ENCODE data around the gene PLCL2.

Gene PLCL2

DNA sequence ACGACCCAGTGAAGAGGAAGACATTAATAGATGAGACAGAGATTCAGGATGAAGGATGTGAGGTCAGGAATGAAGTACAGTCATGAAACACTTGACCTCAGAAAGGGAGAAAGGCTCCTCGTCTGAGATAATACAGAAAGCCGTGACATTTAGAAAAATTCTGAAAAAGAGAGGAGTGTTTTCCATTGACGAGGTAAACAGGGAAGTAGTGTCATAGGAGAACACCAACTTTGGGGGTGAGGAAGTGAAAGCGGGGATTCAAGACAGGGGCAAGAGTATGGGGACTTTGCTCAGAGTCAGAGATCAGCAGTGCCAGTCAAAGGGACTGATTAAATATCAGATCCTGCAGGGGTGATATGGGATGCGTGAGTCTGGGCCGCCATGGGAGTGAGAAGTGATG lies 160.9 kb downstream of the PLCL2 start:
- Histone ChIP-seq H3K27me3 (ENCODE audit: insufficient read depth, low read length) (no peaks in the 10 kb centered on the region), H3K4me3 (ENCODE audit: low read length) (no peak overlapping the region), H3K36me3 (ENCODE audit: insufficient read depth, low read depth, low read length) (no peaks in the 10 kb centered on the region), H3K27ac (ENCODE audit: low read length) (no peak overlapping the region), H3K4me1 (ENCODE audit: insufficient read depth, low read length) (peaks cover 23% of the 10 kb centered on the region; the same call in 1 of the 2 replicates), H3K9me3 (ENCODE audit: insufficient read depth, low read depth, low read length) (no peaks in the 10 kb centered on the region), H3K9ac (ENCODE audit: low read depth, low read length) (no peak overlapping the region)

DNA sequence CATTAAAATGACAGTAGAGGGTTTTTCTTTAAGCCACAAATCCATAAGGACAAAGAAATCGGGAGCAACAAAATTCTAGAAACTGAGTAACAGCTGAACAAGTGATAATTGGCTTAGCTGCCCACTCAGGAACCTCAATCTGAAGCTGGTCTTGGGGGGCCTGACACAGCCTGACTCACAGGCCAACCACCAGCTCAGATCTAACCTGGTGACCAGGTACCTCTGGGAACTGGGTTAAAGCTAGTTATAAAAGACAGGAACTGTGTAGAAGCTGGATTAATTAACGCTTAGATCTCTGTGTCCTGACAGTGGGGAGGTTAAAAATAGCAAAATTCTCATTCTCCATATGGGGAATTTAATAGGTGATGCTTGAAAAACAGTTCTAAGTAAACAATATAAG lies 161.9 kb downstream of the PLCL2 start:
- Histone ChIP-seq H3K27me3 (ENCODE audit: insufficient read depth, low read length) (no peaks in the 10 kb centered on the region), H3K4me3 (ENCODE audit: low read length) (no peak overlapping the region), H3K9ac (ENCODE audit: low read depth, low read length) (no peak overlapping the region), H3K27ac (ENCODE audit: low read length) (no peak overlapping the region), H3K4me1 (ENCODE audit: insufficient read depth, low read length) (peaks cover 23% of the 10 kb centered on the region; the same call in 1 of the 2 replicates), H3K36me3 (ENCODE audit: insufficient read depth, low read depth, low read length) (no peaks in the 10 kb centered on the region), H3K9me3 (ENCODE audit: insufficient read depth, low read depth, low read length) (no peaks in the 10 kb centered on the region)

DNA sequence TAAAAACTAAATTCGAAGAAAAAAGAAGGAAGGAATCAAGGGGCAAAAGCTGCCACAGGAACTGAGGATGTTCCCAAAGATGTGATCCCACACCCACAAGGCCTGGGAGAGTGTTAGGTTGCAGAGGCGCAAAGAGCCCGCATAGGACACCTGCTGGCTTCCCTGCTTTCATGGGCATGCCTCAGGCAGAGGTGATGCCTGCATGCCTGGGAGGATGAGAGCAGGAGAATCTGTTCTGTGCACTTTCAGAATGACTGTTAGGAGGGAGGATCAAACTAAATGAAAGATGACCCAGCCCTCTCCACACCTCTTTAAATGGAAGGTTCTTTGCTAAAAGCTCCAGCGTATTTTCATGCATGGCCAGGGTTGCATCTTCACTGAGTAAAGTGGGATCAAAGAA lies 162.4 kb downstream of the PLCL2 start:
- no peaks in the 10 kb centered on the region for H3K27me3 ChIP-seq (ENCODE audit: insufficient read depth, low read length)
- no peak overlapping the region for H3K27ac ChIP-seq (ENCODE audit: low read length)
- no peak overlapping the region for H3K4me3 ChIP-seq (ENCODE audit: low read length)
- H3K9me3 ChIP-seq (ENCODE audit: insufficient read depth, low read depth, low read length), result no peaks in the 10 kb centered on the region
- no peaks in the 10 kb centered on the region for H3K36me3 ChIP-seq (ENCODE audit: insufficient read depth, low read depth, low read length)
- H3K4me1 ChIP-seq (ENCODE audit: insufficient read depth, low read length), result peaks cover 23% of the 10 kb centered on the region; the same call in 1 of the 2 replicates
- no peak overlapping the region for H3K9ac ChIP-seq (ENCODE audit: low read depth, low read length)

DNA sequence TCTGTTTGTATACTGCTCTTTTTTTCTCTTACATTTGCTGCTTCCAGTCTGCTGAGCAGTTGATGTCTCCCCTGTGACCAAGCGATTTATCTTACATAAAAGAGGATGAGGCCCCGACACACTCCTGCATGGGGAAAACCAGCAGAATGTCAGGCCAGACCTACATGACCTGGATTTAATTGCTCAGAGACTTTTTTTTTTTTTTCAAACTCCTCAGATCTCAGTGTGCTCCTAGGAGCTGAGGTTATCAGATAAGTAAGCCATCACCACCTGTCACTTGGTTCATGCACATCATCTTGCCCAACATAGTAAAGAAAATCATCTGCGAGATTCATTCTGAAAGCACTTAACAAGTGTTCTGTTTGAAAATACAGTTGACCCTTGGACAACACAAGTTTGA lies 163.1 kb downstream of the PLCL2 start:
- Histone ChIP-seq H3K9me3 (ENCODE audit: insufficient read depth, low read depth, low read length) (no peaks in the 10 kb centered on the region), H3K36me3 (ENCODE audit: insufficient read depth, low read depth, low read length) (no peaks in the 10 kb centered on the region), H3K4me3 (ENCODE audit: low read length) (no peak overlapping the region), H3K27me3 (ENCODE audit: insufficient read depth, low read length) (no peaks in the 10 kb centered on the region), H3K4me1 (ENCODE audit: insufficient read depth, low read length) (peaks cover 23% of the 10 kb centered on the region; the same call in 1 of the 2 replicates), H3K9ac (ENCODE audit: low read depth, low read length) (no peak overlapping the region), H3K27ac (ENCODE audit: low read length) (no peak overlapping the region)

DNA sequence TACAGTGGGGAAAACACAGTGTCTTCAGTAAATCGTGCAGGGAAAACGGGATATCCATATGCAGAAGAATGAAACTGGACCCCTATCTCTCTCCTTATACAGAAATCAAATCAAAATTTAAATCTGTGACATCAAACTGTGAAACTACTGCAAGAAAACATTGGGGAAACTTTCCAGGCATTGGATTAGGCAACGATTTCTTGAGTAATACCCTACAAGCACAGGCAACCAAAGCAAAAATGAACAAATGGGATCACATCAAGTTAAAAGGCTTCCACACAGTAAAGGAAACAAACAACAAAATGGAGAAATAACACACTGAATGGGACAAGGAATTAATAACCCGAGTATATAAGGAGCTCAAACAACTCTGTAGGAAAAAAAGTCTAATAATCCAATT lies 165.3 kb downstream of the PLCL2 start:
- Histone ChIP-seq H3K36me3 (ENCODE audit: insufficient read depth, low read depth, low read length) (no peaks in the 10 kb centered on the region), H3K4me3 (ENCODE audit: low read length) (no peak overlapping the region), H3K27ac (ENCODE audit: low read length) (no peak overlapping the region)

DNA sequence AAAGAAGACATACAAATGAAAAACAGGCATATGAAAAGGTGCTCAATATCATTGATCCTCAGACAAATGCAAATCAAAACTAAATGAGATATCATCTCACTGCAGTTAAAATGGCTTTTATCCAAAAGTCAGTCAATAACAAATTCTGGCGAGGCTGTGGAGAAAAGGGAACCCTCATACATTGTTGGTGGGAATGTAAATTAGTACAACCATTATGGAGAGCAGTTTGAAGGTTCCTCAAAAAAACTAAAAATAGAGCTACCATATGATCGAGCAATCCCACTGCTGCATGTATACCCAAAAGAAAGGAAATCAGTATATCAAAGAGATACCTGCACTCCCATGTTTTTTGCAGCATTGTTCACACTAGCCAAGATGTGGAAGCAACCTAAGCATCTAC lies 165.8 kb downstream of the PLCL2 start:
- Histone ChIP-seq H3K4me3 (ENCODE audit: low read length) (no peak overlapping the region), H3K36me3 (ENCODE audit: insufficient read depth, low read depth, low read length) (no peaks in the 10 kb centered on the region), H3K27ac (ENCODE audit: low read length) (no peak overlapping the region), H3K9me3 (ENCODE audit: insufficient read depth, low read depth, low read length) (no peaks in the 10 kb centered on the region; the same call in 1 of the 2 replicates), H3K4me1 (ENCODE audit: insufficient read depth, low read length) (peaks cover 23% of the 10 kb centered on the region; the same call in 1 of the 2 replicates), H3K9ac (ENCODE audit: low read depth, low read length) (no peak overlapping the region), H3K27me3 (ENCODE audit: insufficient read depth, low read length) (no peaks in the 10 kb centered on the region)

More for the DNA sequence above, 165.3 kb downstream of the PLCL2 start:
- H3K9me3 ChIP-seq (ENCODE audit: insufficient read depth, low read depth, low read length), result no peaks in the 10 kb centered on the region; the same call in 1 of the 2 replicates
- H3K4me1 ChIP-seq (ENCODE audit: insufficient read depth, low read length), result peaks cover 23% of the 10 kb centered on the region; the same call in 1 of the 2 replicates
- H3K9ac ChIP-seq (ENCODE audit: low read depth, low read length), result no peak overlapping the region
- no peaks in the 10 kb centered on the region for H3K27me3 ChIP-seq (ENCODE audit: insufficient read depth, low read length)

DNA sequence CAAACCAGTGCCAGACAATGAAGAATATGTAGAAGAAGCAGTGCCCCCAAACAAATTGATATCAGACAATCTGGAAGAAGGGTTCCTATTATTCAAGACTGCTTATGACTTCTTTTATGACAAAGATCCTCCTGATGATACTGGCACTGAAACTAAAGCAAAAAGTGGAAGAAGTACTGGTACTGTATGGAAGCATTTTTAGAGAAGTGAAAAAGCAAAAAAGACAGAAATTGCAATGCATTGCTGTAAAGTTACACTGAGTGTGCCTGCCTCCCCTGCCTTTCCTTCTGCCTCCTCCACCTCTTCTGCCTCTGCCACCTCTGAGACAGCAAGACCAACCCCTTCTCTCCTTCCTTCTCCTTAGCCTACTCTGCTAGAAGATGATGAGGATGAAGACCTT lies 167.6 kb downstream of the PLCL2 start:
- Histone ChIP-seq H3K9ac (ENCODE audit: low read depth, low read length) (no peak overlapping the region), H3K4me3 (ENCODE audit: low read length) (no peak overlapping the region), H3K9me3 (ENCODE audit: insufficient read depth, low read depth, low read length) (no peaks in the 10 kb centered on the region; the same call in 1 of the 2 replicates), H3K36me3 (ENCODE audit: insufficient read depth, low read depth, low read length) (no peaks in the 10 kb centered on the region), H3K27ac (ENCODE audit: low read length) (no peak overlapping the region), H3K4me1 (ENCODE audit: insufficient read depth, low read length) (peaks cover 9% of the 10 kb centered on the region; the same call in 1 of the 2 replicates), H3K27me3 (ENCODE audit: insufficient read depth, low read length) (no peaks in the 10 kb centered on the region)

DNA sequence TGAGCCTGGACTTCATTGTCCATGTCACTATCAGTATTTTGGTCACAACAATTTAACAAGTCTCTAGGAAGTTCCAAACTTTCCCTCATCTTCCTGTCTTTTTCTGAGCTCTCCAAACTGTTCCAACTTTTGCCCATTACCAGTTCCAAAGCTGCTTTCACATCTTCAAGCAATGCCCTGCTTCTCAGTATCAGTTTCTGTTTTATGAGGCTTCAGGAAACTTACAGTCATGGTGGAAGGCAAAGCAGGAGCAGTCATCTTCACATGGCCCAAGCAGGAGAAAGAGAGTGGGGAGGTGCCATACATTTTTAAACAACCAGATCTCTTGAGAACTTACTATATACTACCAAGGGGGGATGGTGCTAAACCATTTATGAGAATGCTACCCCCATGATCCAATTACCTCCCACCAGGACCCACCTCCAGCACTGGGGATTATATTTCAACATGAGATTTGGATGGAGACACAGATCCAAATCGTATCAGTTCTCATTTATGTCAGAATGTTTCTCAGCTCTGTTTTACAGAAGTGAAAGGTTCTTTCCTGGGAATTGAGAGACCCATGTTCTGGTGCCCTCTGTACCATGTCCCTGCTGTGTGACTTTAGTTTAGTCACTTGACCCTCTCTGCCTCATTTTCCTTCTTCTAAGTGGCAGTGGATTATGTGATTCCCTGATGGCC lies 169.7 kb downstream of the PLCL2 start:
- Histone ChIP-seq H3K4me1 (ENCODE audit: insufficient read depth, low read length) (no peaks in the 10 kb centered on the region), H3K9me3 (ENCODE audit: insufficient read depth, low read depth, low read length) (no peaks in the 10 kb centered on the region; the same call in 1 of the 2 replicates), H3K27me3 (ENCODE audit: insufficient read depth, low read length) (no peaks in the 10 kb centered on the region), H3K4me3 (ENCODE audit: low read length) (no peak overlapping the region), H3K36me3 (ENCODE audit: insufficient read depth, low read depth, low read length) (no peaks in the 10 kb centered on the region), H3K9ac (ENCODE audit: low read depth, low read length) (no peak overlapping the region), H3K27ac (ENCODE audit: low read length) (no peak overlapping the region)

DNA sequence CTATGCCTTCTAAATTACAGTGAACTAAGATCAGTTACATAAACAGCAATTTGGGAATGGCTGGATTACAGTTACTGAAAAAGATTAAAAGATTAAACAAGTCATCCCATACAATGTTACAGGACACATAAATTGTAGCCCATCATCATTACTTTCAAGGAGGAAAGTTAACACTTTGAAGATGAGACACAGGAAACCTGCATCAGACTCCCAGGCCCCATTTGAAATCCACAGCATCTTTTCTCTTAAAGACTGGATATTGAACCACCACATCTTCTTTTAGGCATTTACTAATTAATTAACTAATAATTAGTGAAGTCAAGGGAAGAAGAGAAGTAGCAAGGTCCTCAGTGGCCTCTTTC lies 170.2 kb downstream of the PLCL2 start:
- H3K9me3 ChIP-seq (ENCODE audit: insufficient read depth, low read depth, low read length), result no peaks in the 10 kb centered on the region; the same call in 1 of the 2 replicates
- no peaks in the 10 kb centered on the region for H3K27me3 ChIP-seq (ENCODE audit: insufficient read depth, low read length)
- no peaks in the 10 kb centered on the region for H3K36me3 ChIP-seq (ENCODE audit: insufficient read depth, low read depth, low read length)
- no peak overlapping the region for H3K4me3 ChIP-seq (ENCODE audit: low read length)
- H3K27ac ChIP-seq (ENCODE audit: low read length), result no peak overlapping the region
- no peak overlapping the region for H3K9ac ChIP-seq (ENCODE audit: low read depth, low read length)
- H3K4me1 ChIP-seq (ENCODE audit: insufficient read depth, low read length), result no peaks in the 10 kb centered on the region

DNA sequence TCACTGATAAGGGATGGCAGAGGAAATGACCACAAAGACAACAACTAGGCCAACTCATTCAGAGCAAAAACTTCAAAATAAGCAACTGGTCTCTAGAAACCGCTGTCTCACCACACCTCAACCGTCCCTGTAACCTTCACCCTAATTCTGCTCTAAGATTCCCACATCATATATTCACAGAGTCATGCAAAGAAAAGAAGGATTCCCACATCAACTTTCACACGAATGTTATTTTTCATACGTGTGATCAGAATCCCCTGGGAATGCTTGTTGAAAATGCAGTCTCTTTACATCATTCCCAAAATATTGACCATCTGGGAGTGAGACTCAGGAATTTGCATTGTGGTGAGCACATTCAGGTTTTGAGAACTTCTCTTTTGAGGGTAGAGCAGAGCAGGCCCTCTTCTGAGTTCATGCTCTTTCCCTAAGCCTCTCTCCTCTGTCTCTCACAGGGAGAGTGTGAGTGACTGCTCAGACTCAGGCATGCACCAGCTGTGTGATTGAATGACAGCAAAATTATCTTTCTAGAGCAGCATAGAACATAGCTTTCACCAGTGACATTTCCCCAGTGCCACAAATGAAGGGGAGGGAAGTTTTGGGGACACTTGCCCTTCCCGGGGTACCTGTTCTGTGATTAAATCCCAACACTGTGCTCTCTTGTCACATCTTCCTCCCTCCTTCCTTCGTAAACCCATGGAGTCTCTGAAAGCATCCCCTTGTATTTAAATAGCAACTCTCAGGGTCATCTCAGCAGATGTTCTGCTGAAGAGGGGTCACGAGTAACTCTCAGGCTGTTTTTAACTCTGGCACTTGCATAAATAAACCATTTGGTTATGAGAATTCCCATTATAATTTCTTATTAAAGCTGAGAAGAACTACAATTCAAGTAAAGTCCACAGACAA lies 170.9 kb downstream of the PLCL2 start:
- H3K9me3 ChIP-seq (ENCODE audit: insufficient read depth, low read depth, low read length), result no peaks in the 10 kb centered on the region; the same call in 1 of the 2 replicates
- H3K4me3 ChIP-seq (ENCODE audit: low read length), result no peak overlapping the region
- H3K27me3 ChIP-seq (ENCODE audit: insufficient read depth, low read length), result no peaks in the 10 kb centered on the region
- no peaks in the 10 kb centered on the region for H3K36me3 ChIP-seq (ENCODE audit: insufficient read depth, low read depth, low read length)
- no peak overlapping the region for H3K27ac ChIP-seq (ENCODE audit: low read length)
- H3K9ac ChIP-seq (ENCODE audit: low read depth, low read length), result no peak overlapping the region
- H3K4me1 ChIP-seq (ENCODE audit: insufficient read depth, low read length), result no peaks in the 10 kb centered on the region

DNA sequence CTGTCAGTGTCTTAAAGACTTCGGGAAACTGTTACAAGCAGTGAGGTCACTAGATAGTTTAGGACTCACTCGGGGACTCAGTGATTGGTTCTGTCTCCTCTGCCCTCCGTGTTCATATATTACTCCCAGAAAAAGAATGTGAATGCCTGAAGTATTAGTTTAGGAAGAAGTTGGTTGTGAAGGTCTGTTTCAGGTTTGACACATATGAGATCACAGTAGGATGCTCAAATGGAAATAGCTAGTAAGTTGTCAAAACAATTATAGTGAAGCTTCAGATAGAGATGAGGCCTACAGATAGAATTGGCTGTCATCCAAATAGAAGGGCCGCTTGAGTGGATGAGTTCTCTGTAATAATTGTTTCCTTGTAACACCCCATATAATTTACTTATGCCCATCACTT lies 172.6 kb downstream of the PLCL2 start:
- no peaks in the 10 kb centered on the region for H3K36me3 ChIP-seq (ENCODE audit: insufficient read depth, low read depth, low read length)
- no peaks in the 10 kb centered on the region for H3K4me1 ChIP-seq (ENCODE audit: insufficient read depth, low read length)

More for the DNA sequence above, 172.6 kb downstream of the PLCL2 start:
- H3K9me3 ChIP-seq (ENCODE audit: insufficient read depth, low read depth, low read length), result no peaks in the 10 kb centered on the region; the same call in 1 of the 2 replicates
- no peak overlapping the region for H3K4me3 ChIP-seq (ENCODE audit: low read length)
- H3K27ac ChIP-seq (ENCODE audit: low read length), result no peak overlapping the region
- H3K9ac ChIP-seq (ENCODE audit: low read depth, low read length), result no peak overlapping the region
- no peaks in the 10 kb centered on the region for H3K27me3 ChIP-seq (ENCODE audit: insufficient read depth, low read length)

Measured in iPS-20b (cell line).